Prostate gland (tissue), 2 donors: ENCODE results near the gene SEMA5A. TPM values are rescaled to one million over a fixed set of nuclear protein-coding genes. Genes with fewer than 3 reads are reported as not detected.

ENCODE experiments used
- DNase-seq: peaks from one replicate; pipeline ENCODE4 v3.0.0-alpha.2; 2019; ENCODE audit warnings: low spot score
- H3K27ac ChIP-seq, 2 donors: fragments of 200-600 bp; sonication (generic); 2 replicates each; pipeline ENCODE4 v1.5.1; 2017 to 2019
- H3K27me3 ChIP-seq: fragments of 200-600 bp; sonication (generic); replicated peaks from 2 replicates; pipeline ENCODE4 v1.5.1; 2019; ENCODE audit not compliant: insufficient read depth
- H3K36me3 ChIP-seq, 2 donors: fragments of 200-600 bp; sonication (generic); 1 replicate in 1 of 2; 2 replicates in 1 of 2; pipeline versions ENCODE4 v1.5.1 to v1.8.1; 2017 to 2019
- H3K4me1 ChIP-seq: fragments of 200-600 bp; sonication (generic); replicated peaks from 2 replicates; pipeline ENCODE4 v1.5.1; 2019
- H3K4me3 ChIP-seq, 2 donors: fragments of 200-600 bp; sonication (generic); 2 replicates each; pipeline ENCODE4 v1.5.1; 2017 to 2019
- H3K9me3 ChIP-seq: fragments of 200-600 bp; sonication (generic); 2 replicates; pipeline ENCODE4 v1.5.1; 2017
- POLR2A ChIP-seq: fragments of 450-650 bp; IDR thresholded peaks from one replicate; pipeline ENCODE4 v1.6.1; 2016; ENCODE audit warnings: antibody characterized with exemption, mild to moderate bottlenecking
- POLR2AphosphoS5 ChIP-seq: sonication (generic); formaldehyde crosslinking; IDR thresholded peaks from one replicate; pipeline ENCODE4 v1.6.1; 2017; ENCODE audit warnings: antibody characterized with exemption
- WGBS: methylation state at CpG from one replicate; pipeline ENCODE4 v1.1.5; 2018; 5-methylcytosine and 5-hydroxymethylcytosine counted together
- intact Hi-C: fragments of 100-400 bp; cut with DNase I; formaldehyde crosslinking; loops from one replicate; pipeline ENCODE4 v1.14.2; 2022
- total RNA-seq, 2 donors: library from RNA; depleted of rRNA; stranded (reverse); fragments of >200 nt; gene quantifications; one replicate each; pipeline ENCODE4 v1.1.0, GENCODE V29; 2016
- TF ChIP-seq, protein P1 (sequence below), 4 experiments: fragments of 200-600 bp in 2 of 4; fragments of 450-650 bp in 2 of 4; sonication (generic) in 2 of 4; IDR thresholded peaks; 1 replicate in 3 of 4; 2 replicates in 1 of 4; pipeline ENCODE4 v1.5.1; 2016 to 2019; ENCODE audit warnings: antibody characterized with exemption in 4 of 4, mild to moderate bottlenecking in 2 of 4, moderate library complexity in 2 of 4

SEMA5A gene
- total RNA-seq, 2 donors from 2014 or later: 4.5 to 21.7 TPM

DNA sequence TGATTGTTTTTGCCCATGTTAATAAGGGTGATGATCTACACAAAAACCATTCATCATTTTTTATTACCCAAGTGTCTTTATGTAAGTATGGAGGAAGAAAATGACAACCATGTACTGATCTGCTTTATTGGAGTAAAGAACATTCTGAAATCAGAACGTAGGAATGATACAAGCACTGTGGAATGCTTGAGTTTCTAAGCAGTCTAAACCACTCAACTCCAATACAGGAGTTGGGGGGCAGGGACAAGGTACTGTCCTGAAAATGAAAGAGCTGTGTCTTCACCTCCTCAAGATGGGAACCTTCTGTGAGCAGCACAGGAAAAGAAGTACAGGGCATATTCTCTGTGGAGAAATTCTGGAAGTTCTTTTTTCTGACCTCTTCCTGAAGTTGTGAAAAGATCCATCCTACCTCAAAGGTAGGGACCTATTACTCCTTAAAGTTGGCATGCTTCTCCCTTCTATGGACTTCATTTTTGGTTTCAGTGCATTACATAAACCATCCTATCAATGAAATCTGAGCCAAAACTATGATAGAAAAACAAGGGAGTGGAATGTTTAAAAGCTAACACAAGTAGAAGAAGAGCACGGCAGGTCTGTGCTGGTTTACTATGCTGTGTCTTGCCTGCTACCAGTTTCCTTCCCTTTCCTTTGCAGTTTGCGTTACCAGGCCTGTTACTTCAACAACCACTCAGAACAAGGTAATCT, 202.6 kb downstream of the SEMA5A start:
- intact Hi-C loops: no loop called here
- no peak overlapping the region for H3K27ac ChIP-seq
- TF ChIP-seq, protein P1, sequence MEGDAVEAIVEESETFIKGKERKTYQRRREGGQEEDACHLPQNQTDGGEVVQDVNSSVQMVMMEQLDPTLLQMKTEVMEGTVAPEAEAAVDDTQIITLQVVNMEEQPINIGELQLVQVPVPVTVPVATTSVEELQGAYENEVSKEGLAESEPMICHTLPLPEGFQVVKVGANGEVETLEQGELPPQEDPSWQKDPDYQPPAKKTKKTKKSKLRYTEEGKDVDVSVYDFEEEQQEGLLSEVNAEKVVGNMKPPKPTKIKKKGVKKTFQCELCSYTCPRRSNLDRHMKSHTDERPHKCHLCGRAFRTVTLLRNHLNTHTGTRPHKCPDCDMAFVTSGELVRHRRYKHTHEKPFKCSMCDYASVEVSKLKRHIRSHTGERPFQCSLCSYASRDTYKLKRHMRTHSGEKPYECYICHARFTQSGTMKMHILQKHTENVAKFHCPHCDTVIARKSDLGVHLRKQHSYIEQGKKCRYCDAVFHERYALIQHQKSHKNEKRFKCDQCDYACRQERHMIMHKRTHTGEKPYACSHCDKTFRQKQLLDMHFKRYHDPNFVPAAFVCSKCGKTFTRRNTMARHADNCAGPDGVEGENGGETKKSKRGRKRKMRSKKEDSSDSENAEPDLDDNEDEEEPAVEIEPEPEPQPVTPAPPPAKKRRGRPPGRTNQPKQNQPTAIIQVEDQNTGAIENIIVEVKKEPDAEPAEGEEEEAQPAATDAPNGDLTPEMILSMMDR (IDR thresholded peaks at IDR 0.05): no peak
- TF ChIP-seq POLR2AphosphoS5 (no peak), POLR2A (no peak)
- no peaks in the 10 kb centered on the region for H3K9me3 ChIP-seq
- H3K27me3 ChIP-seq: no peaks in the 10 kb centered on the region
- DNase-seq: no peak
- no peak overlapping the region for H3K4me3 ChIP-seq
- WGBS: 27% methylated on average over 3 of the region's 3 CpGs
- H3K4me1 ChIP-seq: no peaks in the 10 kb centered on the region
- no peaks in the 10 kb centered on the region for H3K36me3 ChIP-seq

DNA sequence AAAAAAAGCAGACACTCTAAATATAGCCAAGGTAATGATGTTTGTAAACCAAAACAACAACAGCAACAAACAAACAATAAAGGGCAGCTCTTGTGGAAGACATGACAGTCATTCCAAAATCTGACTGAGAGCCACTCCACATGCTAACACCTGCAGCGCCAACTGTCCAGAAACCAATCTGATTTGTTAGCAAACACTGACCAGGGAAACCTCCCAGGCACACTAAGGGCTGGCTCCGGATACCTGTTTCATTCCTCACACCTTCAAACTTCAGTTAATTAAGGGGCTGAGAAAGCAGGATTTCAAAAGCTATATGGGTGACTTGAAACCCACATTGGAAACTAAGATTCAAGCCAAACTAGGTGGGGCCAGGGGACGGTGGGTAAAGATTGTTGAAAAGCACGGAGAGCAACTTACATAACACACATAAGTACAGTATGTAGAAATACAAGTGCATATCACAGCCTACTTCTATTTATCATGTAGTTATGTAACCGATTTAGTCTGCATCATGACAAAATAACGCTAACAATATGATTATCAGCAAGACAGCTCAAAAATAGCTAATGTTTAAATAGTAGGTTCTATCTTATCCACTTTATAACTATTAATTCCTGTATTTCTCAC, 203.6 kb downstream of the SEMA5A start:
- TF ChIP-seq POLR2AphosphoS5 (no peak), POLR2A (no peak)
- TF ChIP-seq, protein P1 (IDR thresholded peaks at IDR 0.05): no peak
- Histone ChIP-seq H3K4me3 (no peak overlapping the region), H3K36me3 (no peaks in the 10 kb centered on the region), H3K4me1 (no peaks in the 10 kb centered on the region), H3K27ac (no peak overlapping the region), H3K27me3 (no peaks in the 10 kb centered on the region), H3K9me3 (no peaks in the 10 kb centered on the region)
- DNase-seq: no peak
- 84% methylated on average over 6 of the region's 6 CpGs for WGBS
- intact Hi-C loops: no loop called here

DNA sequence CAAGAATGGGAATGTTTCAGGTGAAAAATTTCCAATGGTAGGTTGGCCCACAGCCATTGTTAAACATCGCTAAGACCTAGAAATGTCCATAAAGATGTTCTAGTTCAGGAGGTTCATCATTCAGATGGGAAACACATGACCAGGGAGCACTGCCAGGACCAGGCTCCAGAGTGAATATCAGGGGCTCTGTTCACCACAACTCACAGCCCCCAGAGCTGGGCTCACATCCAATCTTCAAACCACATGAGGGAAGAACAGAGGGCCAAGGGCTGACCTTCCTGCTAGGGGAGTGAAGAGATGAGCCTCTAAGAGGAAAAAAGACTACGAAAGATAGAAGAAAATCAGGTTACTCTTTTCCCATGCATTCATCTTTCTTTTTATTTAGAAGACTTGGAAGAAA, 205.8 kb downstream of the SEMA5A start:
- WGBS: 79% methylated on average over 2 of the region's 2 CpGs
- no peak overlapping the region for H3K27ac ChIP-seq
- no peaks in the 10 kb centered on the region for H3K36me3 ChIP-seq
- TF ChIP-seq POLR2A (no peak), POLR2AphosphoS5 (no peak)
- TF ChIP-seq, protein P1 (IDR thresholded peaks at IDR 0.05): no peak
- no peak overlapping the region for H3K4me3 ChIP-seq
- intact Hi-C loops: no loop called here
- H3K9me3 ChIP-seq: no peaks in the 10 kb centered on the region
- H3K27me3 ChIP-seq: no peaks in the 10 kb centered on the region
- H3K4me1 ChIP-seq: no peaks in the 10 kb centered on the region
- DNase-seq: no peak

DNA sequence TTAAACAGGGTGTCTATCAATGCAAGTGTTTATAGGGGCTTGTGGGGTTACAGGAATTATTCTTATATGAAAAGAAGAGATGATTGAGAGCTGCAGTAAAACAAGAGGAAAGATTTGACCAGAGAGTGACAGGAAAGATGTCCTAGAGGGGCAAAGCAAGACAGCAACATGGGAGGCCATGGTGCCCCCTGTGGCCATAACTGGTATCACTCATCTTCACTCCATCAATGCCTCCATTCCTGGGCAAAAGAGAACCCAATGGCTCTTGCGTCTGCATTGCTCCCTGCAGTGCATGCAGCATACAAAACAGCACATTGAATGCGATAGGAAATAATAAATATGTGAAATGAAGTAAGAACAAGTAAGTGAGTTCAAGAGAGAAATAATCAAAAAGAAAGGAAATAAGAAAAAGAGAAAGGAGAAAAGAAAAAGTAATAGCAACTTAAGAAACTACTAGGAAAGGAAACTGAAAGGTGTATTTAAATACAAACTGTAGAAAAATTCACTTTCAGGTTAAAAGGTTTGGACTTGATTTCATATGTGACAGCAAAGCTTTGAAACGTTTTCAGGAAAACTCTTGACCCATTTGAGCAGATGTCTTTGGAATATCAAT, 206.6 kb downstream of the SEMA5A start:
- 88% methylated on average over 3 of the region's 3 CpGs for WGBS
- no peaks in the 10 kb centered on the region for H3K27me3 ChIP-seq
- intact Hi-C loops: no loop called here
- no peak overlapping the region for H3K4me3 ChIP-seq
- H3K27ac ChIP-seq: no peak overlapping the region
- no peak for TF ChIP-seq POLR2A
- TF ChIP-seq, protein P1 (IDR thresholded peaks at IDR 0.05): no peak
- no peak for TF ChIP-seq POLR2AphosphoS5
- H3K9me3 ChIP-seq: no peaks in the 10 kb centered on the region
- H3K4me1 ChIP-seq: no peaks in the 10 kb centered on the region
- no peak for DNase-seq
- H3K36me3 ChIP-seq: no peaks in the 10 kb centered on the region
